MCF 10A (cell line): ENCODE results near the gene CELSR1. TPM values are rescaled to one million over a fixed set of nuclear protein-coding genes. Genes with fewer than 3 reads are reported as not detected.

Experiments
- BruUV-seq: library from RNA; stranded (reverse); fragments of 400-500 nt; replicated peaks from 2 replicates; lab custom pipeline; 2021; lab: Mats Ljungman, UMichigan
- CTCF ChIA-PET: fragments of 300-600 bp; sonication (Branson Sonifier 250); formaldehyde crosslinking; extraction: SDS; loops from one replicate; lab custom pipeline; 2021; ENCODE audit warnings: antibody characterized with exemption, inconsistent platforms; lab: Yijun Ruan, JAX
- POLR2A ChIA-PET: fragments of 300-600, 350-650 bp; sonication (Branson Sonifier 250); formaldehyde crosslinking; extraction: SDS; loops from one replicate; lab custom pipeline; 2020; ENCODE audit warnings: antibody characterized with exemption, inconsistent platforms; lab: Yijun Ruan, JAX
- DNase-seq: peaks from one replicate; pipeline ENCODE4 v3.0.0-alpha.2; 2018; ENCODE audit not compliant: unreplicated experiment
- H3K27ac Mint-ChIP-seq: one replicate; pipeline ENCODE4 v1.8.0; 2022; ENCODE audit warnings: mild to moderate bottlenecking, low read depth, mixed read lengths; ENCODE audit not compliant: unreplicated experiment
- H3K27me3 Mint-ChIP-seq: one replicate; pipeline ENCODE4 v1.8.0; 2022; ENCODE audit warnings: mixed read lengths; ENCODE audit not compliant: insufficient read depth, unreplicated experiment
- H3K36me3 Mint-ChIP-seq: one replicate; pipeline ENCODE4 v1.8.0; 2022; ENCODE audit warnings: mild to moderate bottlenecking, moderate library complexity, mixed read lengths; ENCODE audit not compliant: insufficient read depth, unreplicated experiment
- H3K4me1 Mint-ChIP-seq: one replicate; pipeline ENCODE4 v1.8.0; 2022; ENCODE audit warnings: mixed read lengths; ENCODE audit not compliant: insufficient read depth, unreplicated experiment
- H3K4me3 Mint-ChIP-seq: one replicate; pipeline ENCODE4 v1.8.0; 2022; ENCODE audit warnings: mild to moderate bottlenecking, moderate library complexity, mixed read lengths; ENCODE audit not compliant: unreplicated experiment
- H3K9me3 Mint-ChIP-seq: one replicate; pipeline ENCODE4 v1.8.0; 2022; ENCODE audit warnings: mixed read lengths; ENCODE audit not compliant: unreplicated experiment
- CTCF ChIP-seq: fragments of 200-600 bp; IDR thresholded peaks from one replicate; pipeline ENCODE4 v1.8.0; 2022; ENCODE audit warnings: antibody characterized with exemption, mild to moderate bottlenecking; ENCODE audit not compliant: unreplicated experiment
- intact Hi-C: fragments of 100-400 bp; cut with micrococcal nuclease; formaldehyde crosslinking; loops from 2 replicates; pipeline ENCODE4 v1.14.1; 2022
- total RNA-seq: library from RNA; stranded (reverse); gene quantifications from 2 replicates; pipeline ENCODE4 v1.2.3, GENCODE V29; 2022

CELSR1 gene
- total RNA-seq, 1 experiment from 2014 or later: 49.1 TPM

GRCh38 chr22:46368871-46369715 is 168.3 kb downstream of the CELSR1 start:
- no TSS peak for BruUV-seq
- H3K4me1 Mint-ChIP-seq: peaks cover 6% of the 10 kb centered on the region
- H3K27ac Mint-ChIP-seq: no peak overlapping the region

GRCh38 chr22:46368422-46368821 is 169.0 kb downstream of the CELSR1 start:
- H3K4me1 Mint-ChIP-seq: peaks cover 6% of the 10 kb centered on the region
- no peaks in the 10 kb centered on the region for H3K27me3 Mint-ChIP-seq
- POLR2A ChIA-PET: interaction anchor here (0.7 to 2.8 kb wide), 5 partner anchors 12 to 178 kb away, joined by 3 to 21 read pairs (median 3); no protein-coding TSS in a partner anchor
- DNase-seq: no peak
- peaks cover 20% of the 10 kb centered on the region for H3K36me3 Mint-ChIP-seq
- H3K9me3 Mint-ChIP-seq: no peaks in the 10 kb centered on the region
- H3K27ac Mint-ChIP-seq: no peak overlapping the region
- TF ChIP-seq CTCF: no peak
- CTCF ChIA-PET: interaction anchor here (0.6 to 4.4 kb wide), 39 partner anchors 9 to 374 kb away, joined by 3 to 87 read pairs (median 4); no protein-coding TSS in a partner anchor
- H3K4me3 Mint-ChIP-seq: no peak overlapping the region
- no TSS peak for BruUV-seq
- intact Hi-C loops: no loop called here

More at GRCh38 chr22:46368871-46369715, 168.3 kb downstream of the CELSR1 start:
- H3K36me3 Mint-ChIP-seq: peaks cover 27% of the 10 kb centered on the region
- TF ChIP-seq CTCF: no peak
- no peak overlapping the region for H3K4me3 Mint-ChIP-seq
- ChIA-PET POLR2A (interaction anchor here (0.7 to 2.8 kb wide), 3 partner anchors 18 to 173 kb away, joined by 3 to 21 read pairs (median 3); no protein-coding TSS in a partner anchor), CTCF (interaction anchor here (0.6 to 4.4 kb wide), 10 partner anchors 13 to 726 kb away, joined by 3 to 87 read pairs (median 4); no protein-coding TSS in a partner anchor)
- DNase-seq: no peak
- intact Hi-C loops: no loop called here
- no peaks in the 10 kb centered on the region for H3K27me3 Mint-ChIP-seq
- no peaks in the 10 kb centered on the region for H3K9me3 Mint-ChIP-seq

- POLR2A ChIA-PET: interaction anchor here (0.7 to 2.8 kb wide), 6 partner anchors 11 to 1995 kb away, joined by 3 to 21 read pairs (median 3); no protein-coding TSS in a partner anchor
- BruUV-seq: no TSS peak
- TF ChIP-seq CTCF: peak; percentile 93
- DNase-seq: peak; percentile 64
- intact Hi-C loops: loop anchor here (1.0 kb wide), 2 partner anchors 171 to 175 kb away; no protein-coding TSS in a partner anchor
- H3K36me3 Mint-ChIP-seq: peaks cover 26% of the 10 kb centered on the region
- H3K4me1 Mint-ChIP-seq: peaks cover 6% of the 10 kb centered on the region
- no peak overlapping the region for H3K4me3 Mint-ChIP-seq
- H3K27ac Mint-ChIP-seq: no peak overlapping the region
- no peaks in the 10 kb centered on the region for H3K9me3 Mint-ChIP-seq
- CTCF ChIA-PET: interaction anchor here (0.6 to 4.4 kb wide), 55 partner anchors 9 to 374 kb away, joined by 3 to 87 read pairs (median 4); no protein-coding TSS in a partner anchor
- H3K27me3 Mint-ChIP-seq: no peaks in the 10 kb centered on the region
Observed at GRCh38 chr22:46367707-46368191, 169.7 kb downstream of the CELSR1 start.
